ENCODE results near the gene CALML4. TPM values are rescaled to one million over a fixed set of nuclear protein-coding genes. Genes with fewer than 3 reads are reported as not detected.

The CALML4 gene
- total and polyA plus RNA-seq, 2 donors (not counting 3 experiments of a cell fraction or from before 2014, with no cell fraction given) = 2.6 to 10.1 TPM

- dilution Hi-C loops (cut with MboI; ENCODE audit: extremely low pct_ligation_motif_present, low sequenced_read_pairs) = no loop called here
These were observed 61.3 kb downstream of the CALML4 start for GRCh38 chr15:68143785-68144184.

More at GRCh38 chr15:68143785-68144184, 61.3 kb downstream of the CALML4 start:
- Histone ChIP-seq H3K4me1 (ENCODE audit: control insufficient read depth, extremely low read depth, insufficient read depth, low read length) (no peaks in the 10 kb centered on the region), H3K9me3 (replicated peaks; ENCODE audit: control insufficient read depth, insufficient read depth, low read length) (no peaks in the 10 kb centered on the region), H3K27me3 (ENCODE audit: control insufficient read depth in 2 of 2, insufficient read depth in 2 of 2, low read length in 2 of 2) (no peaks in the 10 kb centered on the region), H3K4me3 (replicated peaks in 1 of 3; ENCODE audit: insufficient read depth in 1 of 3, low read depth in 1 of 3, low read length in 3 of 3) (no peak overlapping the region), H3K79me2 (ENCODE audit: control insufficient read depth, insufficient read depth, low read length) (no peaks in the 10 kb centered on the region), H3K9me1 (replicated peaks; ENCODE audit: control insufficient read depth, extremely low read depth, insufficient read depth, low read length) (no peaks in the 10 kb centered on the region), H3K27ac (ENCODE audit: insufficient read depth, low read depth, low read length) (no peak overlapping the region), H3K9ac (replicated peaks; ENCODE audit: extremely low read depth, insufficient read depth, low read length) (no peak overlapping the region), H3K36me3 (ENCODE audit: control insufficient read depth in 2 of 2, extremely low read depth in 1 of 2, insufficient read depth in 2 of 2, low read length in 2 of 2) (peaks cover 0 to 3% of the 10 kb centered on the region in 2 experiments), H3K4me2 (ENCODE audit: insufficient read depth, low read length) (no peak overlapping the region), H2AFZ (ENCODE audit: low read depth, low read length) (no peak overlapping the region), H4K20me1 (replicated peaks; ENCODE audit: control insufficient read depth, extremely low read depth, insufficient read depth, low read length) (peaks cover 2% of the 10 kb centered on the region)
- intact Hi-C loops (cut with micrococcal nuclease) = no loop called here
- ChIA-PET POLR2A (interaction anchor here (0.5 kb wide), 1 partner anchor 135 kb away, joined by 3 read pairs; no protein-coding TSS in a partner anchor), CTCF (interaction anchor here (1.8 kb wide), 1 partner anchor 11 kb away, joined by 6 read pairs; no protein-coding TSS in a partner anchor)
- FAIRE-seq (no peak), DNase-seq (ENCODE audit: low read depth, low spot score) (no peak)
- no TSS peak for BruUV-seq (replicated peaks)
- TF ChIP-seq POLR2AphosphoS5 (IDR thresholded peaks at IDR 0.05; ENCODE audit: insufficient read depth, low read depth, low read length) (no peak), MAX (IDR thresholded peaks at IDR 0.05; ENCODE audit: insufficient read depth, insufficient read length) (no peak), EZH2 (IDR thresholded peaks at IDR 0.05; ENCODE audit: borderline replicate concordance, low read depth, low read length, severe bottlenecking) (no peak), MYC (IDR thresholded peaks at IDR 0.05; ENCODE audit: low read depth, low read length) (no peak), POLR2A (IDR thresholded peaks at IDR 0.05; ENCODE audit: low read depth, low read length) (no peak), CTCF (IDR thresholded peaks at IDR 0.05; ENCODE audit: extremely low read depth in 1 of 2, insufficient read depth in 1 of 2, low read depth in 1 of 2, low read length in 2 of 2) (no peak), GATA2 (IDR thresholded peaks at IDR 0.05; ENCODE audit: insufficient read depth, insufficient read length, low read depth, low read length) (no peak), FOS (IDR thresholded peaks at IDR 0.05; ENCODE audit: borderline replicate concordance, insufficient read depth, low read length) (no peak), JUN (IDR thresholded peaks at IDR 0.05; ENCODE audit: borderline replicate concordance, insufficient read depth, insufficient read length, low read depth) (no peak)

Data from endothelial cell of umbilical vein (primary cell).